Skin epidermis (tissue), 12 donors: ENCODE results near the gene HS3ST4.
"Not testable (repeated sequence)": the region's sequence is repeated elsewhere in the genome, so short reads cannot be mapped to it uniquely, and the experiment has no call there.

ENCODE experiments used
- H3K27ac ChIP-seq, 21 experiments: fragments of 200-600 bp; sonication (generic) in 11 of 21; one replicate each; pipeline ENCODE4 v1.5.0; 2020; ENCODE audit warnings: mild to moderate bottlenecking in 3 of 21, inconsistent platforms in 2 of 21, moderate library complexity in 2 of 21
- H3K4me3 ChIP-seq, 7 experiments: fragments of 200-600 bp; sonication (generic) in 2 of 7; one replicate each; pipeline ENCODE4 v1.5.0; 2020; ENCODE audit warnings: inconsistent platforms in 2 of 7, mild to moderate bottlenecking in 2 of 7, moderate library complexity in 1 of 7

HS3ST4 gene

DNA sequence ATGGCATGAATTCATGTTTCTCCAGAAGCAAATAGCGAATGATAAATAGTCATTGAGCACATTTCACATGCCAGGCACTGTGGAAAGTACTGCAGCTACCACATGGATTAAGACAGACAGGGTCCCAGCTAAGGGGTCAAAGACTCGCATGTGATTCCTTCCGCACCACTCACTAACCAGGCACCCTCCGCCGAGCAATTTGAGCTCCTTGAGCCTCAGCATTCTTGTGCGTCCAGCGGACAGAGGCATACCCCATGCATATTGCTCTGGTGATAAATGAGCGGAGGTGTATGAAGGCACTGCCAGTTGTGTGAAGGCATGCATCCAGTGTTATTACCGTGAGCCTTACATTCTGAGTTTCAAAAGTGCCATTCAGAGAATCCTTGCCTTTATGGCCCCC is 358.7 kb downstream of the HS3ST4 start:
- H3K27ac ChIP-seq: no peak overlapping the region
- H3K4me3 ChIP-seq: no peak overlapping the region

DNA sequence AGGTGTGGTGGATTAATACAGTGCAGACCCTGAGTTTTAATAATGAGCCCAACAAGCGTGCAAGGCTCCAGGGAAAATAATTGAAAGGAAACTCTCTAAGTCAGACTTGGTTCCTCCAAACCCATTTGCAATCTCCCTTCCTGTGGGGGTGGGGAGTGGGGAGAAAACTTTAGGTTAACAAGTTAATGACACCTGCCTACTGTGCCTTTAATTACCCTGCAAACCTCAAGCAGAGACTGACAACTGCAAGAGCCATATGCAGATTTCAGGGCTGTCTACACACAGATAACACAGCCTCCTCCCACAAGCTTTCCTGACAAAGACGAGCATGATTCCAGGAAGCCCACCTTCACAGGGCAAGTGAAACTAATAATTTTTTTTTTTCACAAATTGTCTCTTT is 359.3 kb downstream of the HS3ST4 start:
- no peak overlapping the region for H3K27ac ChIP-seq
- H3K4me3 ChIP-seq: no peak overlapping the region

DNA sequence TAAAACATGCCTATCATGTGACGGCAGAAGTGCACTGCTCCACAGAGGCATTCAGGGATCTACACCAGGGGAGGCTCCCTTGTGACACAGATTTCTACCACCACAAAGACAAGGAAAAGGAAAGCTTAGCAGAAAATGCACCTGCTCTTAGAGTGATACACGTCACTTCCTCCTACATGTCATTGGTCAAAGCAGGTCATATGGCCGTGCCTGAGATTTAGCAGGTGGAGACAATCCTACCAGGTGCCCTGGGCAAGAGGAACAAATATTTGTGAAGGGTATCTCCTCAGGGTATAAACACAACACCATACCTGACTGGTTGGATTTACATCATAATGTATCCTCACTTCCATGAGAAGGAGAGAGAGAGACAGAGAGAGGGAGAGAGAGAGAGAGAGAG is 362.1 kb downstream of the HS3ST4 start:
- Histone ChIP-seq H3K4me3 (no peak overlapping the region), H3K27ac (no peak overlapping the region)

DNA sequence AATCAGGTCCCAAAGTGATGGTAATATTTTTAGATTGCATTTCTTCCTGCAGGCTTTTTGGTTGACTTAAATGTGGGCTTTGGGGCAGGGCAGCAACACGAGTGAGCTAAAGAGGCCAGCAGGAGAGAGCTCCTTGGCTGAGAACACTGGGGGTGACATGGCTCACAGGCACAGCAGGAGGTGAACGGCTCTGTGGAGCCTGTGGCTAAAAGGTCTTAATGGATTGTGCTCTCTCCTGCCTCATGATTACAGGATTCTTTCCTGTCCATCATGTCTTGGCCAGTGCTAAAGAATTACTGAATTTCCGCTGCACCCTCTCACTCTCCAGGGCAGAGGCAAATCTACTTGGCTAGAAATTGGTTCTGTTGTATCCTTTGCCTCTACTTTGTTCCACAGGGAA is 366.6 kb downstream of the HS3ST4 start:
- Histone ChIP-seq H3K4me3 (no peak overlapping the region), H3K27ac (no peak overlapping the region)

DNA sequence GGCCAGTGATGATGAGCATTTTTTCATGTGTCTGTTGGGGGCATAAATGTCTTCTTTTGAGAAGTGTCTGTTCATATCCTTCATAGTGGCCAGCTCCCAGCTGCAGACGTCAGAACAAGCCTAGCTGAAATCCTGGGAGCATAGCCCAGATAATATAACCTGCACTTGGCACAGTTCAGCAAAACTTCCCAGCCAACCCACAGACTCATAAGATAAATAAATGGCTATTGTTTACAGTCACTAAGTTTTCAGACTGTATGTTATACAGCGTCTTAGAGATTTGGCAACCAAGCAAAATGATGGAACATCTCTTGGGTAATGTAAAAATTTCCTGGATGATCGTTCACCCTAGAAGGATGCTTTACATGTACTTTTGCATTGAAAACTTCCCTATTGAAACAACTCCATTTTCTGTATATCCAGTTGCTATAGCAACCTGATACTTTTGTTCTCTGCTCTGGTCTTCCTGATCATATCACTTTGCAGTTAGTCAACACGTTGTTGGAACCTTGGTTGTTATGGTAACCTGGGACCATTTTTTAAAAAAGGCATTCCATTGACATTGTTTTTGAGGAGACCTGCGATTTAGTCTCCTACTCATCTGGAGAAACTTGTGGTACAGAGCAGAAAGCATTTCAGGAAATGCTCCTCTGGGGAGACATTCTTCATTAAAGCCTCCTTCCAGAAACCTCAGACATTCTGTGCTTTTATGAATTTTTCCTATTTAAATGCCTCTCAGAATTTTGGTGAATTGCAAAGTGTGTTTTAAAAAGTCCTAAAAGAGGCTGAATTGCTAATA is 378.7 kb downstream of the HS3ST4 start:
- H3K4me3 ChIP-seq: no peak overlapping the region
- no peak overlapping the region for H3K27ac ChIP-seq

DNA sequence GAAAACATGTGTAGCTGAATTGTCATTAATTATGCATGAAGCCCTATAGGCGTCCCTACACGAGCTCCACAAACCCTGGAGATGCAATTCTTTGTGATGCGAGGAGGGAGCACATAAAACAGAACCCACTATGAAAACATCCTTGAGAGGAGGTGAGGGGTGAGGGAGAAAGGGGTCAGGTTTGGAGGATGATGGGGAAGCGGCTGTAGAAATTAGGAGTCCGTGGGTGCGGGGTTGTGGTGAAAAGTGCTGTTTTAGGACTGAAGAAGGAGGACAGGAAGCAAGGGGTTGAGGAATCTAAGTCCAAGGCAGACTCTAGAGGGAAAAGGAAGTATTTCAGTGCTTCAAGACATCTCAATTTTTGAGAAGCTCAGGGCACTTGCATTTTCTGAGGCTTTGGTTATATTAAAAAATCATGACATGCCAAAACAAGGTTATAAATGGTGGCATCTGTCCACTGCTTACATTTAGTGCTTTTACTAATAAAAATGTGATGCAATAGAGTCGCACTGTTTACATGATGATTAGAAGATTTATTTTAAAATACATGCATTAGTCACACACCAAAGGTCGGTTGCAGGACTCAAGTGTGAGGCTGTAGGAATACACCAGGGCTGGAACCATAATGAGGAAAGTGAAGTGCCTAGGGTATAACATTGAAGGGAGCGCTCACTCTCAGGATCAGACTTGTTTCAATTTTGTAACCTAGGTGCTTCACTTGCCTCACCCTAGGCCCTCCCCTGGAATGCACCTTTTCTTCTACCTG is 379.5 kb downstream of the HS3ST4 start:
- Histone ChIP-seq H3K27ac (no peak overlapping the region), H3K4me3 (no peak overlapping the region)

DNA sequence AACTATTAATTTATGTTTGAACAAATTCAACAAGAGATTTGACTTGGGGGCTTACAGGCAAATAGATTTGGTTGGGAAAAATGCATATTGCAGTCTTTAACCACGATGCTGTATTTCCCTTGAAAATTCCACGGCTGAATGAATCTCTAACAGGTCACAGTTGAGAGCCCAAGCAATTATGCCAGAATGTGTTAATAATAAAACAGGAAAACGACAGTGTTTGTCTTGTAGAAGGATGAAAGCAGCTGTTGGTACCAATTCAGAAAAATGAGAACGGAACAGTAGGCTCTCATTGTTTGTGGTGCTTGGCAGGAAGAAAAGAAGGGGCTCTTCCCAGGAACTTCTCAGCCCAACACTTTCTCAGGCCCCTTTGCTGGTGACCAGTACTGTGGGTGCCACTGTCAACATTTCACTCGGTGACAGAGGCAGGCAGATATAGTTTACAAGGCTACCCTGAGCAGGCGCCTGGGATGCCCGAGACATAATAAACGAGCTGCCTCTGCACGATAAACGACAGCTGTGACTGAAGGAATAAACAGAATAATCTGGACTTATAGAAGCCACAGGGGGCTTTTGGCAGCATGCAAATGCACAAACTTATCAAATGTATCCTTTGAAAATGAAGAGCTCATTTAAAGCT is 387.1 kb downstream of the HS3ST4 start:
- Histone ChIP-seq H3K27ac (no peak overlapping the region), H3K4me3 (no peak overlapping the region)

DNA sequence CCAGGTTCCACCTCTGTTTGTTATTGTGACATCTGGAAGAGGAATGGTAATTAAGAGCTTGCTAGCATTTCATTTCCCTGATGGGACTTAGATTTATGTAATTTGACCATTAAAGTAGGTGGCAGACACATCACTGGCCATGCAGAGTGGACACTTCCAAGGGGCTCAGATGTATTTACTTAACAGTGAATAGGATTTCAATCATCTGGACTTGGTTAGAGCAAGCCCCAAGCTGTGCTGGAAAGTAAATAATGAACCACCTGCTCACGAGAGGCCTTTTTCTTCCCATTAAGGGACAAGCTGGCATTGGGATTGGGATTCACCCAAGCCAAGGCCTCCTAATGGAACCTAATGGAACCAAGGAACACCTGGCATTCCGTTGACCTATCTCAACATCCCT is 395.3 kb downstream of the HS3ST4 start:
- Histone ChIP-seq H3K27ac (no peak overlapping the region), H3K4me3 (no peak overlapping the region)

DNA sequence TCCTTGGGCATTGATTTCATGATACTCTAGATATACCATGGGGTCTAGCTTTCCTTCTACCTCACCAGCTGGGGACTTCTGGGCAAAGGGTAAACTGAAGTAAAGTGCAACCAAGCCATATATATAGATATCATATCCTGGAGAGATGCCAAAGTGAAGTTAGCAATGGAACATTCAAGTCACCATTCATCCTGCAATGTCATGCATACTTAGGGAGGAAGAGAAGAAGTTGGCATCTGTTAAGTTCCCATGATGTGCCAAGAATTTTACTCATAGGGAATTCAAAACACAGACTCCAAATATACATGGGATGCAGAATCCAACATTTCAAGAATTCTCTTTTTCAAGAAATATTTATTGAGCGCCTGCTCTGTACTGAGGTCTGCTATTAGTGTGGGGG is 399.8 kb downstream of the HS3ST4 start:
- no peak overlapping the region for H3K4me3 ChIP-seq
- H3K27ac ChIP-seq: no peak overlapping the region

DNA sequence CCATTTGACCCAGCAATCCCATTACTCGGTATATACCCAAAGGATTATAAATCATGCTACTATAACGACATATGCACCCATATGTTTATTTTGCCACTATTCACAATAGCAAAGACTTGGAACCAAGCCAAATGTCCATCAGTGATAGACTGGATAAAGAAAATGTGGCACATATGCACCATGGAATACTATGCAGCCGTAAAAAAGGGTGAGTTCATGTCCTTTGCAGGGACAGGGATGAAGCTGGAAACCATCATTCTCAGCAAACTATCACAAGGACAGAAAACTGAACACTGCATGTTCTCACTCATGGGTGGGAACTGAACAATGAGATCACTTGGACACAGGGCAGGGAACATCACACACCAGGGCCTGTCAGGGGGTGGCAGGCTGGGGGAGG is 406.4 kb downstream of the HS3ST4 start:
- not testable (repeated sequence) for H3K4me3 ChIP-seq, H3K27ac ChIP-seq

DNA sequence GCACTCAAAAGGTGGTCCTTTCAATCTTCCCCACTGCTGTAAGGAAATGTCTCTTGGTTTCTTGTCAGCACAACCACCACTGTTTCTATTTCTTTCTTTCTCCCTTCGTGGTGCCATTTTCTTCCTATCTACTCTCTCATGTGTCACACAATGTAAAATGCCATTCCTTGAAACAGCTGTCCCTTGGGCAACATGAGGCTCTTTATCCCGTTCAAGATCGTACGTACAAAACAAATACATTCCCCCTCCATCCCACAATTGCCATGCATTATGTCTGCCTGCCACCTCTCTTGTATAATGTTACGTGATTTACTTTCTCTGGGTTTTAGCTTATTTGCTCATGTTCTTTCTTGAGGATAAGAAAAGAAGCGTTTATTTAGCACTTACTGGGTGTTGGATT is 410.6 kb downstream of the HS3ST4 start:
- H3K4me3 ChIP-seq: no peak overlapping the region
- H3K27ac ChIP-seq: no peak overlapping the region

DNA sequence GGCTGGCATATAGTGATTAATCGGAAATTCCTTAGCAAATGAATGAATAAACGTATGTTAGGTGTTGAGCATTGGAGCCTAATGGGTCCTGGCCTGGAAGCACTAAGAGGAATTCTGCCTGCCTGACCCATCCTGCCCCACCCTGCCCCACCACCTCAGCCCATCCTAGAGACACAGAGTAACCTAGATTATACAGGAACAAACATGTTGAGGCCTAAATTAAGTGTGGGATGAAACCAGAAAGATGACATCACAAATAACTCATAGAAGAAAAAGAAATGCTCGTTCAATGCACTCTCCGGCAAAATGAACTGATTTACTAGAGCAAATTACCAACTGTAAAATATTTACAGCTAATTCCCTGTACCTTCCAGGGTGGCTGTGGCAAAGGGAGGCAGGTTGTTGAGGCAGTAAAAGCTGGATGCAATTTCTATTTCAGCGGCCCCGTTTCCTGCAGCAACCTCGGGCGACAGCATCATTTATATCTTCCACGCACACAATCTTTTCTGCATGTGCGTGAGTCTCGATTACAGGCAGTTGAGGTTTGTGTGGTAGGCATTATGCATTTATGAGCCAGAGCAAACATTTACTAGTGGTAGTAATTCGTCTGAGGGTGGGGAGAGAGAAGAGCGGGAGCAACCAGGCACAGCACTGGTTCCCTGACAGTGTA is 417.2 kb downstream of the HS3ST4 start:
- H3K27ac ChIP-seq: no peak overlapping the region
- H3K4me3 ChIP-seq: no peak overlapping the region

DNA sequence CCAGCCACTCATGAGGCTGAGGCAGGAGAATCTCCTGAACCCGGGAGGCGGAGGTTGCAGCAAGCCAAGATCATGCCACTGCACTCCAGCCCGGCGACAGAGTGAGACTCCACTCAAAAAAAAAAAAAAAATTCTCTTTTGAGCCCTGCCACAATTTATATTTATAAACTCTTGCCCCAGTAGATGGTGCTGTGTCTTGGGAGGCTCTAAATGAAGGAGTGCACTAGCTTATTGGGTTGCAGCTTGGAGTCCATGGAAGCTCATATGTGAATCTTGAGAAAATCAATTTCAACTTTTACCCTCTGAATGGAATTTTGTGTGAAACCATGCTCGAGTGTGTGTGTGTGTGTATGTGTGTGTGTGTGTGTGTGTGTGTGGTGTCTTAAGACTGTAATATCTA is 420.1 kb downstream of the HS3ST4 start:
- Histone ChIP-seq H3K27ac (no peak overlapping the region), H3K4me3 (no peak overlapping the region)

DNA sequence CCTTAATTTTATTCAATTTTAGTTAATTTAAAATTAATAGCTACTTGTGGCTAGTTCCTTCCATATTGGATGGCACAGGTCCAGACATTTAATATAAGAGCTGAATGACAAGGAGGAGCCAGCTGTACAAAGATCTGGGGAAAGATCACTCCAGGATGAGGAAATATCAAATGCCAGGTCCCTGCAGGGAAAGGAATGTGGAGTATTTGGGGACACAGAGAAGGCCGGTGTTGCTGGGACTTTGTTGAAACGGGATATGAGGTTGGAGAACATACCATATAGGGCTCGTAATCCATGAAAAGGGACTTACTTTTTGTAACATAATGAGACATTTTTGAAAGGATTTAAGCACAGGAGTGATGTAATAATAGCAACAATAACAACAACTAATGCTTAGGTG is 426.8 kb downstream of the HS3ST4 start:
- Histone ChIP-seq H3K4me3 (no peak overlapping the region), H3K27ac (no peak overlapping the region)

DNA sequence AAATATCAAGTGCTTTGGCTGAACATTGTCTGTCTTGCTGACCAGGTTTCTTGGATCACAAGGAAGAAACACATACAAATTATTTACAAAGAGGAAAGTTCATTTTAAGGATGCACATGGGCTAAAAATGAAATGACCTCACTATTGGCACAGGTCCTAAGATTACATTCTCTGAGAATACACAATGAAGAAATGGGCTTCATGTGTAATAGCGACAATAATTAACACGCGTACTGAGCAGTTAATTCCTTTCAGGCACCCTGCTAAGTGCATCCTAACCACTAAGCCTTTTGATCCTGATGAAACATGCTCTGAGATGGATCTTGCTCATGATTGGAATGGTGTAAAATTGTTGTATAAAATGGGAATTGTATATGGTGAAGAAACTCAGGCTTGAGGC is 429.0 kb downstream of the HS3ST4 start:
- Histone ChIP-seq H3K27ac (no peak overlapping the region), H3K4me3 (no peak overlapping the region)

DNA sequence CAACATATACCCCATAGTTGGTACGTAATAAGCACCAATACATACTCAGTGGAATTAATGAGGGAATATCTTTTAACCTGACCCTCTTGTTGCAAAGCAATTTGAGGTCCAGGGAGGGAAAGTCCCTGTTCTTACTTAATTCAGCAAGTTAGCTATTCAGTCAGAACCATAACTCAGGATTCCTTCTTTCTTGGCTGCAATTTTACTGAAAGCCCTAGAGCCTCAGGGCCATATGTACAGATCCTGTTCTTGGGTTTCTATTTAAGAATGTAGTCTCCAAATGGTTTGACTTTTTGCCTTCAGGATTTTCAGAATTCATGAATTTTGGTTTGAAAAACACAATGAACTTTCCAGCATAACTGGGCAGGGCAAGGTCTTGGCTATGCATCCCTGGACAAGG is 436.5 kb downstream of the HS3ST4 start:
- Histone ChIP-seq H3K4me3 (no peak overlapping the region), H3K27ac (no peak overlapping the region)

DNA sequence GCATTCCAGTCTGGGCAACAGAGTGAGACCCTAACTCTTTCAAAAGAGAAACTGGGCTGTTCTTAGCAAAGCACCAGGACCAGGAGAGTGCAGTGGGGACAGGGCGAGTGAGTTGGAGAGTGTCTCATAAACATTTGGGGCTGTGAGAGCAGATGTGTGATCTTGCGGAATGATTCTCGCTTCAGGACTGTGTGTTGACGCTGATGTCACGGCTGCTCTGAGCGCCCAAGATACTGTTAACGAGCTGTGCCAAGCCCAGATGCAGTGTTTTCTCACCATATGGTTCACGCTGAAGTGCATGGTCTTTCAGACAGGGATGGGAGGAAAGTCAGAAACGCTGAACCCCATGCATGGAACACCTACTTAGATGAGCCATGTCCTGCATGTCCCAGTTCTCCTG is 438.2 kb downstream of the HS3ST4 start:
- H3K4me3 ChIP-seq: no peak overlapping the region
- H3K27ac ChIP-seq: no peak overlapping the region

DNA sequence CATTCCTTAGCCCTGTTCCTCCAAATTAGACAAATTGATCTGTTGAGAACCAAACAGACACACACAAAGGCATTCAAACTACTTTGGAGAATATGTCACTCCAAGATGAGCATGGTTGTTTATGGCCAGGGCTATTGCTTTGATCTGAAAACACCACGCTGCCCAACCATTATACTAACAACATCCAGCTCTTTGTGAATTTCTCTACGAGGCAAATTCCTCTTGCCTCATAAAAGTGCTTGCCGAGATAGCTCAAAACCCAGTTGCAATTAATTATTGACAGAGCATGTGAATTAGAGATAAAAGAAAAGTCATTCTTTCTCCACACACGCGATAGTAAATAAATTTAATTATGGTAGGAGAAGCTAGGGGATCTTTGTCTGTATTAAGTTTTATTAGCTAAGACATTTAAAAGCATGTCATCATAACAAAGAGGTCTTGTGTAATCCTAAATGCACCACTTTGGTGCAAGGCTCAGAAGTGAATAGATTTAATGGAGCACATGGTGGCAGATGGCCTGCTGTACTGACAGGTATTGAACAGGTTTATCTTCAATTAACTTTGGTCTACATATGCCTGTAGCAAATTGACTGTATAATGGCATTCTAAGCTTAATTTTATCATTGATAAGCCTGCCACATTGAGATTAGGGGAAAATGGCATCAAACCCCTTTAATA is 441.8 kb downstream of the HS3ST4 start:
- Histone ChIP-seq H3K27ac (no peak overlapping the region), H3K4me3 (no peak overlapping the region)

DNA sequence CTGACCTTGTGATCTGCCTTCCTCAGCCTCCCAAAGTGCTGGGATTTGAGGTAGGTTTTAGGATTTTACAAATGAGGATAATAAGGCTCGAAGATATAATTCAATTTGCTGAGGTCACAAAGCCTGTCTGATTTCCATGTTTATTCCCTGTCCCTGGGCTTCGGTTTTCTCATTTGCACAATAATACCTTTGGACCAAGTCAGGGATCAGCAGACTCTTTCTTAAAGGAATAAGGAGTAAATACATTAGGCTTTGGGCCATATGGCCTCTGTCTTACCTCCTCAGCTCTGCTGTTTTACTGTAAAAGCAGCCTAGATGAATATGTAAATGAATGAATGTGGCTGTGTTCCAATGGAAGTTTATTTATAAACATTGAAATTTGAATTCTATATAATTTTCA is 442.8 kb downstream of the HS3ST4 start:
- no peak overlapping the region for H3K27ac ChIP-seq
- H3K4me3 ChIP-seq: no peak overlapping the region

DNA sequence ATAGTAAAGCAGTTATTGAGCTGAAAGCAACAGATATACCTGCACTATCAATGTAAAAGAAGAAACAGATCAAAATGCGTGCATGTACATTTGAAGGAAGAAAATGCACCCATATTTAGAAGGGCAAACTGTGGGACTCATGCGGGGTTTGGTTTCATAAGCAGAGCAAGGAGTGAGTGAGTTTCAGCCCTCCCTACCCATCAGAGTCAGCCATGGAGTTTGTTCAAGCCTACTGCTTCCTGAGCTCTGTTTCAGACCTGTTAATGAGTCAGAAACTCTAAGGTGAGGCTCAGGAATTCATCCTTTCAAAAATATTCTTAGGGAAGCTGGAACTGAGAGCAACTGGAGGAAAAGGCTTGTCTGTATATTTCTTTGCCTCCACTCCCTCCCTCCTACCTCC is 446.2 kb downstream of the HS3ST4 start:
- no peak overlapping the region for H3K4me3 ChIP-seq
- no peak overlapping the region for H3K27ac ChIP-seq
